NCI-H446 treated with DMSO at 0.1 percent for 48 hours (cell line): ENCODE data around the gene ACTN4.

Experiments
- DNase-seq: peaks from one replicate; lab custom pipeline; 2025; lab: John Stamatoyannopoulos, UW

ACTN4 gene

GRCh38 chr19:38725469-38726283, 78.2 kb downstream of the ACTN4 start:
- no peak for DNase-seq

GRCh38 chr19:38726284-38726673, 78.8 kb downstream of the ACTN4 start:
- DNase-seq, result no peak

- no peak for DNase-seq
Observed at GRCh38 chr19:38726761-38727301, 79.4 kb downstream of the ACTN4 start.

GRCh38 chr19:38727306-38727867, 79.9 kb downstream of the ACTN4 start:
- no peak for DNase-seq

GRCh38 chr19:38727868-38728660, 80.6 kb downstream of the ACTN4 start:
- no peak for DNase-seq

- DNase-seq, result no peak
Observed at GRCh38 chr19:38728752-38729541, 81.5 kb downstream of the ACTN4 start.

- no peak for DNase-seq
Observed at GRCh38 chr19:38729653-38730469, 82.4 kb downstream of the ACTN4 start.

- DNase-seq, result no peak
Observed at GRCh38 chr19:38730470-38730730, 83.0 kb downstream of the ACTN4 start.

GRCh38 chr19:38730731-38731589, 83.5 kb downstream of the ACTN4 start:
- no peak for DNase-seq

- DNase-seq, result no peak
Observed at GRCh38 chr19:38731654-38732301, 84.3 kb downstream of the ACTN4 start.

GRCh38 chr19:38733241-38733492, 85.7 kb downstream of the ACTN4 start:
- no peak for DNase-seq

- DNase-seq, result no peak
Observed at GRCh38 chr19:38733493-38734175, 86.2 kb downstream of the ACTN4 start.

GRCh38 chr19:38734176-38734425, 86.7 kb downstream of the ACTN4 start:
- DNase-seq, result no peak

- no peak for DNase-seq
Observed at GRCh38 chr19:38734426-38735256, 87.2 kb downstream of the ACTN4 start.

- DNase-seq, result no peak
Observed at GRCh38 chr19:38735257-38735686, 87.8 kb downstream of the ACTN4 start.

GRCh38 chr19:38736036-38736412, 88.6 kb downstream of the ACTN4 start:
- no peak for DNase-seq

GRCh38 chr19:38736413-38737280, 89.2 kb downstream of the ACTN4 start:
- no peak for DNase-seq
